HepG2 (cell line): Measurements from ENCODE around the gene CMYA5. TPM values are rescaled to one million over a fixed set of nuclear protein-coding genes. Genes with fewer than 3 reads are reported as not detected.

ENCODE experiments used
- ATAC-seq: fragments of 200-7000 bp; cut with Tn5 transposase; 3 replicates; pipeline ENCODE4 v1.9.1; 2020; ENCODE audit warnings: mild to moderate bottlenecking, moderate library complexity
- BruUV-seq: library from RNA; stranded (reverse); fragments of 400-500 nt; replicated peaks from 2 replicates; lab custom pipeline; 2021; lab: Mats Ljungman, UMichigan
- CTCF ChIA-PET: fragments of 300-600 bp; formaldehyde crosslinking; extraction: SDS; loops from one replicate; lab custom pipeline; 2021; ENCODE audit warnings: low total read pairs, inconsistent platforms, low intra/inter-chr PET ratio; lab: Yijun Ruan, JAX
- POLR2A ChIA-PET: fragments of 350-600 bp; sonication (Branson Sonifier 250); formaldehyde crosslinking; loops from one replicate; lab custom pipeline; 2020; ENCODE audit warnings: antibody characterized with exemption, inconsistent platforms; lab: Yijun Ruan, JAX
- DNase-seq: peaks from one replicate; pipeline ENCODE4 v3.0.0-alpha.2; 2015; ENCODE audit warnings: low spot score
- FAIRE-seq: peaks from 3 replicates; lab custom pipeline; 2011; peaks lifted over from hg19 to GRCh38; lab: Jason Lieb, UNC
- H2AFZ ChIP-seq: one replicate; pipeline ENCODE4 v1.6.1; 2011; ENCODE audit warnings: low read length, inconsistent platforms
- H3K27ac ChIP-seq: fragments of 300-600 bp; 3 replicates; pipeline ENCODE4 v1.8.0; 2011; ENCODE audit warnings: mixed run types, mild to moderate bottlenecking, mixed read lengths, low read length, inconsistent platforms; ENCODE audit not compliant: insufficient read depth; ENCODE audit errors: extremely low read length
- H3K27me3 ChIP-seq, 2 experiments: fragments of 200-600 bp in 1 of 2; 2 replicates in 1 of 2; 3 replicates in 1 of 2; pipeline versions ENCODE4 v1.6.0 to v1.8.0; 2011; ENCODE audit warnings: low read length in 2 of 2, mild to moderate bottlenecking in 2 of 2, moderate library complexity in 2 of 2, inconsistent platforms in 1 of 2; ENCODE audit not compliant: insufficient read depth in 2 of 2, control insufficient read depth in 1 of 2
- H3K36me3 ChIP-seq, 2 experiments: fragments of 200-600 bp in 1 of 2; replicated peaks in 1 of 2; 2 replicates in 1 of 2; 3 replicates in 1 of 2; pipeline versions ENCODE4 v1.5.1 to v1.8.0; 2011; ENCODE audit warnings: low read length in 2 of 2, inconsistent platforms in 1 of 2; ENCODE audit not compliant: insufficient read depth in 2 of 2, control insufficient read depth in 1 of 2
- H3K4me1 ChIP-seq: 2 replicates; pipeline ENCODE4 v1.5.1; 2012; ENCODE audit warnings: low read length, inconsistent platforms; ENCODE audit not compliant: insufficient read depth
- H3K4me2 ChIP-seq: 2 replicates; pipeline ENCODE4 v1.6.0; 2011; ENCODE audit warnings: low read depth, low read length, inconsistent platforms
- H3K4me3 ChIP-seq, 3 experiments: fragments of 200-600 bp in 1 of 3; sonication (generic), shearing (Covaris generic) in 1 of 3; replicated peaks in 1 of 3; 2 replicates each; pipeline ENCODE4 v1.5.1; 2011 to 2016; ENCODE audit warnings: low read length in 3 of 3, inconsistent platforms in 2 of 3, low read depth in 2 of 3, mild to moderate bottlenecking in 2 of 3, control low read depth in 1 of 3, mixed read lengths in 1 of 3; ENCODE audit not compliant: insufficient read depth in 1 of 3
- H3K79me2 ChIP-seq: one replicate; pipeline ENCODE4 v1.6.1; 2011; ENCODE audit warnings: low read length, inconsistent platforms; ENCODE audit not compliant: insufficient read depth
- H3K9ac ChIP-seq: 2 replicates; pipeline ENCODE4 v1.6.0; 2011; ENCODE audit warnings: mild to moderate bottlenecking, low read depth, low read length, inconsistent platforms; ENCODE audit not compliant: insufficient read depth
- H3K9me3 ChIP-seq: 2 replicates; pipeline ENCODE4 v1.5.1; 2012; ENCODE audit warnings: mild to moderate bottlenecking, low read length
- H4K20me1 ChIP-seq: 2 replicates; pipeline ENCODE4 v1.6.0; 2011; ENCODE audit warnings: inconsistent platforms, mild to moderate bottlenecking, low read length, moderate library complexity; ENCODE audit not compliant: insufficient read depth
- ATF2 ChIP-seq: sonication (generic); formaldehyde crosslinking; IDR thresholded peaks from 2 replicates; pipeline ENCODE4 v1.4.0; 2020; ENCODE audit warnings: missing genetic modification reagents
- SRF ChIP-seq: IDR thresholded peaks from 2 replicates; pipeline ENCODE4 v1.6.1; 2011; ENCODE audit warnings: mild to moderate bottlenecking, low read depth, low read length, moderate library complexity
- THAP8 ChIP-seq: sonication (generic); formaldehyde crosslinking; IDR thresholded peaks from 2 replicates; pipeline ENCODE4 v1.5.1; 2020; ENCODE audit warnings: missing genetic modification reagents, mild to moderate bottlenecking, borderline replicate concordance
- ZHX1 ChIP-seq: sonication (generic); formaldehyde crosslinking; IDR thresholded peaks from 2 replicates; pipeline ENCODE4 v1.8.1; 2022; ENCODE audit warnings: low read depth, mild to moderate bottlenecking, missing genetic modification reagents
- WGBS: methylation state at CpG from one replicate; pipeline ENCODE4 v1.1.6; 2017; ENCODE audit warnings: low lambda C conversion rate; 5-methylcytosine and 5-hydroxymethylcytosine counted together
- in situ Hi-C: cut with HindIII; loops from 2 replicates; pipeline ENCODE4 v1.10.0; 2017; ENCODE audit warnings: low pct_unique_long_range_greater_than_20kb; ENCODE audit not compliant: extremely low pct_ligation_motif_present
- intact Hi-C: fragments of 100-400 bp; cut with micrococcal nuclease; formaldehyde crosslinking; loops from one replicate; pipeline ENCODE4 v1.10.0; 2022; ENCODE audit not compliant: unreplicated experiment
- polyA plus RNA-seq, 8 experiments: library from polyadenylated mRNA; depleted of rRNA in 3 of 8; stranded (reverse) in 7 of 8; unstranded in 1 of 8; fragments of >200 nt; fragmentation: Illumina TruSeq in 4 of 8; extraction: Trizol in 4 of 8; gene quantifications; 2 replicates each; pipeline versions ENCODE4 v1.2.1 to v1.2.3, GENCODE V29; 2011 to 2016; ENCODE audit warnings: low read depth in 4 of 8, missing spikeins in 1 of 8, mixed read lengths in 1 of 8; ENCODE audit not compliant: insufficient read depth in 1 of 8
- total RNA-seq, 5 experiments: library from RNA; depleted of rRNA; stranded (reverse); fragments of >200 nt; fragmentation: Illumina TruSeq; extraction: Trizol; gene quantifications; 2 replicates each; pipeline ENCODE4 v1.2.3, GENCODE V29; 2016; ENCODE audit warnings: low read depth in 1 of 5

Gene CMYA5
- total and polyA plus RNA-seq, 2 of the 13 experiments (the other 11 are each of a cell fraction or from before 2014, with no cell fraction given): 0.13 to 0.51 TPM

- no peak overlapping the region for H3K27ac ChIP-seq
- no peak overlapping the region for H3K4me2 ChIP-seq
- peaks cover 63% of the 10 kb centered on the region for H3K4me1 ChIP-seq
- TF ChIP-seq THAP8 (CRISPR knock-in tag) (no peak), ZHX1 (CRISPR knock-in tag) (no peak), SRF (no peak), ATF2 (CRISPR knock-in tag) (no peak)
- intact Hi-C loops (no loop called here), in situ Hi-C loops (no loop called here)
- no peaks in the 10 kb centered on the region for H3K36me3 ChIP-seq
- FAIRE-seq (no peak), ATAC-seq (no peak), DNase-seq (no peak)
- WGBS: 96% methylated on average over 4 of the region's 4 CpGs
- no peak overlapping the region for H2AFZ ChIP-seq
- no peaks in the 10 kb centered on the region for H4K20me1 ChIP-seq
- H3K79me2 ChIP-seq: no peaks in the 10 kb centered on the region
- POLR2A ChIA-PET: no interaction called here
- H3K4me3 ChIP-seq: no peak overlapping the region
- BruUV-seq: no TSS peak
- CTCF ChIA-PET: no interaction called here
- no peak overlapping the region for H3K9ac ChIP-seq
- no peaks in the 10 kb centered on the region for H3K9me3 ChIP-seq
- H3K27me3 ChIP-seq: no peaks in the 10 kb centered on the region
Measured at GRCh38 chr5:79756076-79756475, 66.4 kb downstream of the CMYA5 start.
